ENCODE measurements around the gene SLC30A5.
"Not testable (repeated sequence)": the region's sequence is repeated elsewhere in the genome, so short reads cannot be mapped to it uniquely, and the experiment has no call there.

SLC30A5 gene

DNA sequence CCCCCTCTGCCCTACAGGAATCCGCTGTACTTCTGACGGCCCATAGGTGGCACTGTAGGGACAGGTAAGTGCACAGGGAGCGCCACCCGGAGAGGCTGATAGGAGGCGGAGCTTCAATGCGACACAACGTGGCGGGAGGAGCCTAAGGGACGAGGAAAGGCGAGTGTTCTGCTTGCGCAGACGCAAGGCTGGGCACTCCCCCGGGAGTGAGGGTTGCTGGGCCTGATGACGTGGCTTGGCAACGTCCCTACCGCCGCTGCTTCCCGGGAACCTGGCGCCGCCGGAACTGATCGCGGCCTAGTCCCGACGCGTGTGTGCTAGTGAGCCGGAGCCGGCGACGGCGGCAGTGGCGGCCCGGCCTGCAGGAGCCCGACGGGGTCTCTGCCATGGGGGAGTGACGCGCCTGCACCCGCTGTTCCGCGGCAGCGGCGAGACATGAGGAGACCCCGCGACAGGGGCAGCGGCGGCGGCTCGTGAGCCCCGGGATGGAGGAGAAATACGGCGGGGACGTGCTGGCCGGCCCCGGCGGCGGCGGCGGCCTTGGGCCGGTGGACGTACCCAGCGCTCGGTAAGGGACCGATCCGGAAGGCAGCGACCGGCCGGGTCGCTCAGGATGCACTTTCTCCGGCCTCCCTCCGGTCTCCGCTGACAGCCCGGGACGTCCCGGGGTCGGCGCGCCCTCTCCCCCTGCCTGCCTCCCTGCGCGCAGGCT is at the start of gene SLC30A5:
SLC30A5 (plus strand) TSS at position 244 of the 712 bp plus-strand sequence; CDS start at position 486, 242 bp downstream.
- H3K36me3 Mint-ChIP-seq, result peaks cover 5% of the 10 kb centered on the region

DNA sequence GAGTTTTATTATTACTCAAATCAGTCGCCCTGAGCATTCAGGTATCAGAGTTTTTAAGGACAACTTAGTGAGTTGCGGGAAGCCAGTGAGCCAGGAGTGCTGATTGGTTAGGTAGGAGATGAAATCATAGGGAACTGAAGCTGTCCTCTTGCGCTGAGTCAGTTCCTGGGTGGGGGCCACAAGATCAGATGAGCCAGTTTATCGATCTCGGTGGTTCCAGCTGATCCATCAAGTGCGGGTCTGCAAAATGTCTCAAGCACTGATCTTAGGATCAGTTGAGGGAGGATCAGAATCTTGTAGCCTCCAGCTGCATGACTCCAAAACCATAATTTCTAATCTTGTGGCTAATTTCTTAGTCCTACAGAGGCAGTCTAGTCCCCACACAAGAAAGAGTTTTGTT is 48.6 kb upstream of the SLC30A5 start:
- H3K4me3 Mint-ChIP-seq; H3K9me3 Mint-ChIP-seq; H3K27ac Mint-ChIP-seq; ATAC-seq (ENCODE audit: low read depth); H3K27me3 Mint-ChIP-seq; H3K36me3 Mint-ChIP-seq; DNase-seq (ENCODE audit: low spot score in 2 of 2); H3K4me1 Mint-ChIP-seq: not testable (repeated sequence)

More for the DNA sequence above, at the start of gene SLC30A5:
- no peaks in the 10 kb centered on the region for H3K27me3 Mint-ChIP-seq
- ATAC-seq (ENCODE audit: low read depth) (peak; percentile 98), DNase-seq (ENCODE audit: low spot score in 2 of 2) (peak; percentile 89 to 97)
- peak within 1 kb of the TSS; percentile 98 for H3K27ac Mint-ChIP-seq
- H3K4me3 Mint-ChIP-seq, result peak within 1 kb of the TSS; percentile 96
- no peaks in the 10 kb centered on the region for H3K9me3 Mint-ChIP-seq
- H3K4me1 Mint-ChIP-seq, result peaks cover 18% of the 10 kb centered on the region

DNA sequence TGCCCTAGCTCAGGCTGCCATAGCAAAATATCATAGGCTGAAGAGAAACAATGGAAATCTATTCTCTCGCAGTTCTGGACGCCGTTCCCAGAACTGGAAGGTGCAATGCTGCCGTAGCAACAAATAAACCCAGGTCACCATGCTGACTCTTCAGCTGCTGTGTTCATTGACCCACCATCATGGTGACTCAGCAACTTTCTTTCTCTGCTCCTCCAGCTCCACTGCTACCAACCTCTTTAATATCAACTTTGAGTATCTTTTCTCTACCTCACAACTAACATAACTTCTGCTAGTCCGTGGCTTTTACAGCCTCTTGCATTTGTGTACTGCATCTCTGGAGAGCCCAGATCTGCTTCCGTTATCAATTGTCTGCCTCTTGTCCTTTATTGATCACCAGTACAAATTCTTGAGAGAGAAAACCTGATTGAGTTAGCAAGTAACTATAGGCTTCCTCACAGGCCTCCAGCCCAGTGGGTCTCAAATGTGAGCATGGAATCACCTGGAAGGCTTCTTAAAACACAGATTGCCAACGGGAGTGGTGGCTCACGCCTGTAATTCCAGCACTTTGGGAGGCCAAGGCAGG is 47.3 kb upstream of the SLC30A5 start:
- no peak for DNase-seq (ENCODE audit: low spot score in 2 of 2)
- Mint-ChIP-seq H3K4me3 (no peak overlapping the region), H3K36me3 (no peaks in the 10 kb centered on the region), H3K27ac (no peak overlapping the region), H3K27me3 (peaks cover 2% of the 10 kb centered on the region), H3K9me3 (no peaks in the 10 kb centered on the region), H3K4me1 (peaks cover 3% of the 10 kb centered on the region)
- ATAC-seq (ENCODE audit: low read depth), result no peak

DNA sequence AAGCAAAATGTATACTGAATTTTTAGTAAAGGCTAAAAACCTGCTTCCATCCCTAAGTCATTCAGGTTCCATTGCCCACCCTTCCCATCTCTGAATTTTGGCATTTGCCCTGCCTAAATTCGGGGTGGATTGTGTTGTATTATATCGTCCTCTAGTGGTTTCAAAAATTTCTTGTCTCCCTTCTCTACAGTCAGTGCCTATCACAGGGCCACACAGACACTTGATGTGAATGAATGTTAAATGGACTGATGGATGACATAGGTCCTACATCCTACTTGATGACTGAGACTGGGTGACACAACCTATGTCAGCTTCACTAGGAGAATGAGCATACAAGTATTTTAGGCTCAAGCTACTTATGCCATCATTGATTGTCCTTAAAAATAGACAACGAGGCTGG is 45.6 kb upstream of the SLC30A5 start:
- Mint-ChIP-seq H3K4me1 (peaks cover 3% of the 10 kb centered on the region), H3K9me3 (no peaks in the 10 kb centered on the region), H3K27me3 (peaks cover 2% of the 10 kb centered on the region), H3K36me3 (no peaks in the 10 kb centered on the region), H3K27ac (no peak overlapping the region), H3K4me3 (no peak overlapping the region)
- no peak for ATAC-seq (ENCODE audit: low read depth)
- no peak for DNase-seq (ENCODE audit: low spot score in 2 of 2)

DNA sequence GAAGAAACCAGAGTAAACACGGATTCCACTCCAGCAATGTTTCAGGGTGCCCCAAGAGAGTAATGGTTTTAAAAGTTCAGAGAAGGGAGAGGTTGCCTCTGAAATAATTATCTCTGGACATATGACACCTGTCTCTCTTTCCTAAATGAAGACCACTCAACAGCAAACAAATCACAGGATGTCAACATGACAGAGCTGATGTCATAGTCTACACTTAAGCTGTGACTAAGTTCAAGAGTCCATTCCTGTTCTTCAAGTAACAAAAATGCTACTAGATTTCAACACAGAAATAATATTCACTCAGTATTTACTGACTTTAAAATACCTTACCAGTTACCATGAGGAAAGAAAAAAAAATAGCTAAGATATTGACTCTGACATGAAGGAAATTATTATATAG is 44.7 kb upstream of the SLC30A5 start:
- DNase-seq (ENCODE audit: low spot score in 2 of 2) (no peak), ATAC-seq (ENCODE audit: low read depth) (no peak)
- H3K4me3 Mint-ChIP-seq, result no peak overlapping the region
- H3K36me3 Mint-ChIP-seq, result no peaks in the 10 kb centered on the region
- H3K9me3 Mint-ChIP-seq, result no peaks in the 10 kb centered on the region
- H3K27ac Mint-ChIP-seq, result no peak overlapping the region
- peaks cover 2% of the 10 kb centered on the region for H3K27me3 Mint-ChIP-seq
- H3K4me1 Mint-ChIP-seq, result no peaks in the 10 kb centered on the region

DNA sequence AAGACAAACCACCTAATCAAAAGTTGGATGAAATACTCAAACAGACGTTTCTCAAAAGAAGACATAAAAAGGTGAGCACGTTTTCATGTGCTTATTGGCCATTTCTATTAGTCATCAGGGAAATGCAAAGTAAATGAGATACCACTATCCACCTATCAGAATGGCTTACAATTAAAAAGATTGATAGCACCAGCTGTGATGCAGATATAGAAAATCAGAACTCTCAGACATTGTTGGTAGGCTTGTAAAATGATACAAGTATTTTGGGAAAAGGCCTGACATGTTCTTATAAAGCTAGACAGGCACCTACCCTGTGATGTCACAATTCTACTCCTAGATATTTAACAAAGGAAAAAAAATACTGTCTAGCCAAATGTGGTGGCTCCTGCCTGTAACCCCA is 44.0 kb upstream of the SLC30A5 start:
- H3K36me3 Mint-ChIP-seq, result no peaks in the 10 kb centered on the region
- peaks cover 2% of the 10 kb centered on the region for H3K27me3 Mint-ChIP-seq
- no peaks in the 10 kb centered on the region for H3K4me1 Mint-ChIP-seq
- no peak overlapping the region for H3K4me3 Mint-ChIP-seq
- no peak overlapping the region for H3K27ac Mint-ChIP-seq
- no peak for ATAC-seq (ENCODE audit: low read depth)
- DNase-seq (ENCODE audit: low spot score in 2 of 2), result no peak
- no peaks in the 10 kb centered on the region for H3K9me3 Mint-ChIP-seq

DNA sequence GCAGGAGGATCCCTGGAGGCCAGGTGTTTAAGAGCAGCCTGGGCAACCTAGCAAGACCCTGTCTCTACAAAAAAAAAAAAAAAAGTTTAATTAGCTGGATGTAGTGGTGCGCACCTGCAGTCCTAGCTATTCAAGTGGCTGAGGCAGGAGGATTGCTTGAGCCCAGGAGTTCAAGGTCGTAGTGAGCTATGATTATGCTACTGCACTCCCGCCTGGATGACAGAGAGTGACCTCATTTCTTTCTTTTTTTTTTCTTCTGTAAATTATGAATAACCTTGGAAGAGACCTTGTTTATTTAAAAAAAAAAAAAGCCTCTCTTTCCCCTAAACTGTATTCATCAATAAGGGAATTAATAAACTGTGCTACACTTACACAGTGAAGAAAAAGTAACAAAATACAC is 43.6 kb upstream of the SLC30A5 start:
- Mint-ChIP-seq H3K36me3 (no peaks in the 10 kb centered on the region), H3K27ac (no peak overlapping the region), H3K27me3 (peaks cover 2% of the 10 kb centered on the region), H3K4me3 (no peak overlapping the region), H3K4me1 (no peaks in the 10 kb centered on the region), H3K9me3 (no peaks in the 10 kb centered on the region)
- no peak for ATAC-seq (ENCODE audit: low read depth)
- no peak for DNase-seq (ENCODE audit: low spot score in 2 of 2)

DNA sequence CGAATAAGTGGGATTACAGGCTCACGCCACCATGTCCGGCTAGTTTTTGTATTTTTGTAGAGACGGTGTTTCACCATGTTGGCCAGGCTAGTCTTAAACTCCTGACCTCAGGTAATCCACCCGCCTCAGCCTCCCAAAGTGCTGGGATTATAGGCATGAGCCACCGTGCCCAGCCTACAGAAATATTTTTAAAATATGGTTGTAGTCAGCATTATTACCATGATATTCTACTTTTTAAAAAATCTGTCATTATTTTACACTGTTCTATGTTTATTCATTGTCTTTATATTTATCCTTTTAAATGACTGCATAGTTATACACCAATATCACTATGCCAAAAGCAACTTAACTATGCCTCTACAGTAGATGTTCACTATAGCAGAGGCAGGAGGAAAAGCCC is 41.6 kb upstream of the SLC30A5 start:
- Mint-ChIP-seq H3K27ac (no peak overlapping the region), H3K27me3 (peaks cover 2% of the 10 kb centered on the region), H3K4me1 (no peaks in the 10 kb centered on the region), H3K36me3 (no peaks in the 10 kb centered on the region), H3K9me3 (no peaks in the 10 kb centered on the region), H3K4me3 (no peak overlapping the region)
- no peak for ATAC-seq (ENCODE audit: low read depth)
- DNase-seq (ENCODE audit: low spot score in 2 of 2), result no peak

DNA sequence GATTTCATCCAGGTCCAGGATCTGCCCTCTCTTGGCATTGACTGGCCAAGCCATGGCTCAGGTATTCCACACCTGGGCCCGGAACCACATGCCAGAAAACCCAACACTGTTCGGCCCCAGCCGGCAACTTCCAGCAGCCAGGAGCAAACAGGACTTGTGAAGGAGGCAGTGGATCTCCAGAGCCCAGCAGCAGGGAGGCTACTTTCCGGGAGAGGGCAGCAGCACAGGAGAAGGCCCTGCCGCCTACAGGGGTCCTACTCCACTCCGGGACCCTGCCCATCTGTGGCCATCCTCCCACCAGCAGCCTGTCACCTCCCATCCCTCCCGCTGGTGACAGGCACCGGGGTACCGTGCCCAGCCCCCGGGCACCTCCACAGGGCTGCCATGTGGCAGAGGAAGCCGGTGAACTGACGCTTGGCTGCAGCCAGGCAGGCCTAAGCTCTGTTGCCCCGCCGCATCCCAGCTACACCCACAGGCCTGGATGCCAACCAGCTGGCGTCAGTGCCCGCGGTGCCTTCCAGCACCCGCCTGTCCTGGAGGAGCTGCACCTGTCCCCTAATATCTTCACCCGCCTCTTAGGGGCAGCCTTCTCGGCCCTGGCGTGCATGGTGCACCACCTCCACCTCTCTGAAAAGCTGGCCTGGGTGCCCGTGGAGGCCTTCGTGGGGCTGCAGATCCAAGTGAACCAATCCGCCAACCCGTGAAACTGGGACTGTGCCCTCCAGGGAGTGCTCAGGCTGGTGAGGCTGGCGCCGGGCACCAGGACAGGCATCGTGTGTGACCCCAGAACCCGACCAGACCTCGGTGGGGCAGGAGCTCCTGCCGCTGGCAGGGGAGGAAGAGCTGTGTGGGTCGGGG is 18.9 kb upstream of the SLC30A5 start:
- H3K27ac Mint-ChIP-seq, result no peak overlapping the region
- no peak for DNase-seq (ENCODE audit: low spot score in 2 of 2)
- H3K9me3 Mint-ChIP-seq, result no peaks in the 10 kb centered on the region
- ATAC-seq (ENCODE audit: low read depth), result no peak
- no peaks in the 10 kb centered on the region for H3K36me3 Mint-ChIP-seq
- H3K4me1 Mint-ChIP-seq, result no peaks in the 10 kb centered on the region
- H3K4me3 Mint-ChIP-seq, result no peak overlapping the region
- H3K27me3 Mint-ChIP-seq, result peaks cover 3% of the 10 kb centered on the region

DNA sequence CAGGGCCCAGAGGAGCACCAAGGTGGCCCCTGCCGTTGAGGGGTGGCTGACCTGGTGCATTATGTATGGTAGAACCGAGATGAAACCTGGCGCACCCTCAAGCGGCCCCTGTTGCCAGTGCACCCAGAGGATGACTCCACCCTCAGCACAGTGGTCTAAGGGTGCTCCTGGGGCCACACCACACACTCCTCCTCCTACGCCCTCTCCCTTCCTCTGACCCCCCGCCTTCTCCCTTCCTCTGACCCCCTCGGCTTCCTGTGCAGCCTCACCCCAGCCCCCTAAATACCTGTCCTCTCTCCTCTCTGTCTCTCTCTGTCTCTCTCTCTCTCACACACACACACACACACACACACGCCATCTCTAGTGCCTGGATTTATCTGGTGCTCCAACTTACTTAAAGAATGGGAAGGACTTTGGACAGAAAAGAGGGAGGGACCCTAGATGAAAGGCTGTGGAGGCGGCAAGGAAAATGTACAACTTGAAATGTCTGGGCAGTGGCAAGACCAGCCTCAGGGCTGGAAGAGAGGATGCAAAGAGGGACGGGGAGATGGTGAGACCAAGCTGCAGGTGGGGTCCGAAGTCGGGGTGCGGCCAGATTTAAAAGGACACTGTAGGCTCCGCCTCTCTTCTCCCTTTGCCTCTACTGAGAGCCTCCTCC is 18.2 kb upstream of the SLC30A5 start:
- no peak for ATAC-seq (ENCODE audit: low read depth)
- no peaks in the 10 kb centered on the region for H3K36me3 Mint-ChIP-seq
- no peaks in the 10 kb centered on the region for H3K9me3 Mint-ChIP-seq
- no peak overlapping the region for H3K4me3 Mint-ChIP-seq
- no peak for DNase-seq (ENCODE audit: low spot score in 2 of 2)
- peaks cover 3% of the 10 kb centered on the region for H3K27me3 Mint-ChIP-seq
- H3K27ac Mint-ChIP-seq, result no peak overlapping the region
- H3K4me1 Mint-ChIP-seq, result no peaks in the 10 kb centered on the region

DNA sequence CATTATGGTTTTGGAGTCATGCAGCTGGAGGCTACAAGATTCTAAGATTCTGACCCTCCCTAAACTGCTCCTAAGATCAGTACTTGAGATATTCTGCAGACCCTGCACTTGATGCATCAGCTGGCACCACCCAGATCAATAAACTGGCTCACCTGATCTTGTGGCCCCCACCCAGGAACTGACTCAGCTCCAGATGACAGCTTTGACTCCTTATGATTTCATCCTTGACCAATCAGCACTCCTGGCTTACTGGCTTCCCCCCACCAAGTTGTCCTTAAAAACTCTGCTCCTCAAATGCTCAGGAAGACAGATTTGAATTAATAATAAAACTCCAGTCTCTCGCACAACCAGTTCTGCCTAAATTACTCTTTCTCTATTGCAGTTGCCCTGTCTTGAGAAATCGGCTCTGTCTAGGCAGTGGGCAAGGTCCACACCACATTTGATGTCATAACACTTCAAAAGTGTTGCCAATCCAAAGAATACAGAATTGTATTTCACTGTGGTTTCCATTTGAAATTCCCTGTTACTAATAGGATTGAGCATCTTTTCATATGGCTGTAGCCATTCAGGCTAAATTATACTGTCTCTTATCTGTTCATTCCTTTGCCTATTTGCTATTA is 14.8 kb upstream of the SLC30A5 start:
- no peaks in the 10 kb centered on the region for H3K9me3 Mint-ChIP-seq
- H3K36me3 Mint-ChIP-seq, result no peaks in the 10 kb centered on the region
- ATAC-seq (ENCODE audit: low read depth), result no peak
- H3K27ac Mint-ChIP-seq, result no peak overlapping the region
- no peak for DNase-seq (ENCODE audit: low spot score in 2 of 2)
- H3K27me3 Mint-ChIP-seq, result peaks cover 2% of the 10 kb centered on the region
- no peak overlapping the region for H3K4me3 Mint-ChIP-seq
- peaks cover 4% of the 10 kb centered on the region for H3K4me1 Mint-ChIP-seq

DNA sequence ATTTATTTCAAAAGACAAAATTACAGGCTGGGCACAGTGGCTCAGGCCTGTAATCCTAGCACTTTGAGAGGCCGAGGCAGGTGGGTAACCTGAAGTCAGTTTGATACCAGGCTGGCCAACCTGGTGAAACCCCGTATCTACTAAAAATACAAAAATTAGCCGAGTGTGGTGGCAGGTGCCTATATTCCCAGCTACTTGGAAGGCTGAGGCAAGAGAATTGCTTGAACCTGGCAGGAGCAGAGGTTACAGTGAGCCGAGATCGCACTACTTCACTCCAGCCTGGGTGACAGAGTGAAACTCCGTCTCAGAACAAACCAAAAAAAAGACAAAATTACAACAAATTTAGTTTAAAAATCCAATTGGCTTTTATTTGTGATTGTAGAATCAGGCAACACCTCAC is 14.3 kb upstream of the SLC30A5 start:
- ATAC-seq (ENCODE audit: low read depth), result no peak
- Mint-ChIP-seq H3K36me3 (no peaks in the 10 kb centered on the region), H3K4me3 (no peak overlapping the region), H3K27me3 (no peaks in the 10 kb centered on the region), H3K27ac (no peak overlapping the region), H3K4me1 (peaks cover 6% of the 10 kb centered on the region), H3K9me3 (no peaks in the 10 kb centered on the region)
- no peak for DNase-seq (ENCODE audit: low spot score in 2 of 2)

DNA sequence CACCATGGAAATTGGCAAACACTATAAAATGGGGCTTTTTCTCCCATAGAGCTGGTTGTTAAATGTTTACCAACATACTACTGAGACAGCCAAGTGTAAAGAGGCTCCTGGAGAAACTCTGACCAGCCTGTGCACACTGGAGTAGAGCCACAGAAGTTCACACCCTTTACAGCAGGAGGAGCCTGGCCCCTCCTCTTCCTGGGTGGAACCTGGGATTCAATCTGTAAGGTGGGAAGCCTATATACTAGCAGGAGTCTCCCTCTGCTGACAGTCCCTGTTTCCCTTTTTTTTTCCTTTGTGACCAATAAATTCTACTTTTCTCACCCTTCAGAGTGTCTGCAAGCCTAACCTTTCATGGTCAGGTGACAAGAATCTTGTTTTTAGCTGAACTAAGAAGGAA is 10.4 kb upstream of the SLC30A5 start:
- H3K4me1 Mint-ChIP-seq, result peaks cover 6% of the 10 kb centered on the region
- H3K36me3 Mint-ChIP-seq, result no peaks in the 10 kb centered on the region
- H3K4me3 Mint-ChIP-seq, result no peak overlapping the region
- H3K9me3 Mint-ChIP-seq, result no peaks in the 10 kb centered on the region
- H3K27me3 Mint-ChIP-seq, result no peaks in the 10 kb centered on the region
- ATAC-seq (ENCODE audit: low read depth) (no peak), DNase-seq (ENCODE audit: low spot score in 2 of 2) (no peak)
- H3K27ac Mint-ChIP-seq, result no peak overlapping the region

DNA sequence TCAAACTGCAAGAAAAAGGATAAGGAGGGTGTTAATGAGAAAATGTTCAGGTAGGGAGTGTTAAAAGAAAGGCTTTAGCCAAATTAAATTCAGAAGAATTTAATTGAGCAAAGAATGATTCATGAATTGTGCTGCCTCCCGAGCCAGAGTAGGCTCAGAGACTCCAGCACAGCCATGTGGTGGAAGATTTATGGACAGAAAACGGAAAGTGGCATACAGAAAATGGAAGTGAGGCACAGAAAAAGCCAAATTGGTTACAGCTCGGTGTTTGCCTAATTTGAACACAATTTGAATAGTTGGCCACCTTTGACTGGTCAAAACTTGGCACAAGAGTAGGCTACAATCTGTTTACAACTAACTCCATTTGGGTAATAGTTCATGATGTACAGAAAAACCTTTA is 9.6 kb upstream of the SLC30A5 start:
- Mint-ChIP-seq H3K4me1 (peaks cover 6% of the 10 kb centered on the region), H3K27ac (no peak overlapping the region), H3K9me3 (no peaks in the 10 kb centered on the region), H3K36me3 (no peaks in the 10 kb centered on the region), H3K4me3 (no peak overlapping the region), H3K27me3 (no peaks in the 10 kb centered on the region)
- ATAC-seq (ENCODE audit: low read depth) (no peak), DNase-seq (ENCODE audit: low spot score in 2 of 2) (no peak)
